Activated CD8-positive, alpha-beta memory T cell treated with anti-CD3 and anti-CD28 coated beads, Interleukin-2, amount 50 U/mL, for 1 hour (primary cell): Measurements from ENCODE around the gene ALDH4A1.

Experiments
- DNase-seq: peaks from one replicate; pipeline ENCODE4 v3.0.0-alpha.2; 2020; ENCODE audit errors: extremely low read depth

ALDH4A1 gene

GRCh38 chr1:18939398-18940302, 37.3 kb upstream of the ALDH4A1 start:
- DNase-seq: no peak

- DNase-seq: no peak
Measured at GRCh38 chr1:18938707-18939070, 36.3 kb upstream of the ALDH4A1 start.

DNA sequence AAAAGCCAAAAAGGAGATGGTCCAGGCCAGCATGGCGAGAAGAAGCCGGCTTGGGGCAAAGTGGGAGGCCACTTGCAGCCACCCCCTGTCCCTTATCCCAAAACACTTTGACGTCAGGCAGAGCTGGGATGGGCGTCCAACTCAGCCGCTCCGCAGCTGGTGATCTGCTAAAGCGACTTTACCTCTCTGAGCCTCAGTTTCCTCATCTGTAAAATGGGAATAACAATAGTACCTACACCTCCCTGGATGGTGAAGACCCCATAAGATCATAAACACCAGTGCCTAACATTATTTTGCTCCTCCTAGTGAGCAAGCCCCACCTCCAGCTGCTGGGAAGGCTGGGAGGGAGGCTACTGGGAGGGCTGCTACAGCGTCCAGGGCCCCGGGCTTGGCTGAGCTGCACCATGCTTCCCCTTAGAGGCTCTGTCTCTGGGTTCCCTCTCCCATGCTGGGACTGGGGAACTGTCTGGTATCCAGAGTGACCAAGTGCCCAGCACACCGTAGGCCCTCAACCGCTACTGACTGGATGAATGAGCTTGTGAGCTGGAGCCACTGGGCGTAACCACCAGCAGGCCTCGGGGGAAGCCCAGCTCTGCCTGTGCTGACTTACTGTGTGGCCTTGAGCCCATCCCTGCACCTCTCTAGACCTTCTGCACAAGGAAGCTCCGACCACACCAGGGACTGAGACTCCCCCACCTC, 35.8 kb upstream of the ALDH4A1 start:
- no peak for DNase-seq

GRCh38 chr1:18937539-18937938, 35.2 kb upstream of the ALDH4A1 start:
- DNase-seq: no peak

GRCh38 chr1:18936814-18937481, 34.6 kb upstream of the ALDH4A1 start:
- DNase-seq: no peak

GRCh38 chr1:18936471-18936813, 34.1 kb upstream of the ALDH4A1 start:
- DNase-seq: no peak

DNA sequence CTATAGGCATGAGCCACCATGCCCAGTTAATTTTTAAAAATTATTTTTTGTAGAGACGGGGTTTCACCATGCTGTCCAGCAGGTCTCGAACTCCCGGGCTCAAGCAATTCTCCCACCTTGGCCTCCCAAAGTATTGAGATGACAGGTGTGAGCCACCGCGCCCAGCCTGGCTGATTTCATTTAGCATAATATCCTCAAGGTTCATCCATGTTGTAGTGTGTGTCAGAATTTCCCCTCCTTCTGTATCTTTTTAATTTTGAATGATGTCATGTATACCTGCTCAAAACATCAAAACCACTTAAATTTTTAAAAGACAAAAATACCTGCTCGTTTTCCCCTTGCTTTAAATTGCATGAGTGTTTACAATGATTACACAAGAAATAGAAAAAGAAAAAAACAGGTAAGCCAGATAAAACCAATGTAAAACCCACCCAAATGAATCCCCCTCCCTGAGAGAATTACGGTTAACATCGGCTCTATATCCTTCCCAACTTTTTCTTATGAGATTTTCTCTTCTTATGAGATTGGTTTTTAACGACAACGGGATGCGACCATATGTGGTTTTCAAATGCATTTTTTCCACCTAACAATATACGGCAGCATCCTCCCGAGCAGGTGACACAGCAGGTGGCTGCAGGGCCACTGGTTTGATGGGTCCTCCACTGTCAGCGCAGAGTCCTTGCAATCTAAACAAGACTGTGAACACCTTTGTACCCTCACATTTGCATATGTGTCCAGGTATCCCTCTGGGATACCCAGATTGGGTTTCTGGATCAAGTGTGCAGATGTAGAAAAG, 32.0 kb upstream of the ALDH4A1 start:
- no peak for DNase-seq

DNA sequence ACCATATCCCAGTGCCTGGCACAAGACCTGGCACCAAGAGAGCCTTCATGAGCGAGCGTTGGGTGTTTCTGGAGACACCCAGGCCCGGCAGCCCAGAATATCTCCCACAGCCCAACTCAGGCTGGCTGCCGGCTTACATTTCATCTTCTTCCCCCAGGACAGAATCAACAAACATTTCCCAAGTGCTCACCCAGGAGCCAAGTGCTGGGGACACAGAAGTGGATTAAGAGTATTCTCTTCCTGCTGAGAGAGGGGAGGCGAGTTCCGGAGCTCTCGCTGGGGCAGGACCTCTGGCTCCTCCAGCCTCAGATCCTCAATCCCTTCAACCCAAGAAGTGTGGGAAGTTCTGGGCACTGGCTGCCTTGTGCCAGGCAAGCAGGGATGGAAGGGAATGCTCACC, 30.5 kb upstream of the ALDH4A1 start:
- no peak for DNase-seq

DNA sequence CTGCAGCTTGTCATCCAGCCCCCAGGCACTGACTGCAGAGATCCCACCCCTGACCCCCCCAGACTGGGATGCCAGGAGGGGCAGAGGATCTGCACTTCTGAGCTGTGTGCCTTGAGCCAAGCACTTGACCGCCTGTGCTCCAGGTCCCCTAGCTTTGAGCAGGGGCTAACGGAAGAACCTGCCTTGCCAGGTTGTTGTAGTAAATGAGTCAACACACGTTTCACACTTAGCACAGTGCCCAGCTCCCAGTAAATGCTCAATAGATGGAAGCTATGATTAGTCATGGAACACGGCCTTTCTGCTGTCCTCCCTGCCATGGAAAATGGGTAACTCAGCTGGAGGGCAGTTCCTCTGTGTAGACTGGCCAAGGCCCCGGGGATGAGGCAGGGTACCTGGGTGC, 30.0 kb upstream of the ALDH4A1 start:
- DNase-seq: no peak

GRCh38 chr1:18931730-18932129, 29.4 kb upstream of the ALDH4A1 start:
- no peak for DNase-seq

DNA sequence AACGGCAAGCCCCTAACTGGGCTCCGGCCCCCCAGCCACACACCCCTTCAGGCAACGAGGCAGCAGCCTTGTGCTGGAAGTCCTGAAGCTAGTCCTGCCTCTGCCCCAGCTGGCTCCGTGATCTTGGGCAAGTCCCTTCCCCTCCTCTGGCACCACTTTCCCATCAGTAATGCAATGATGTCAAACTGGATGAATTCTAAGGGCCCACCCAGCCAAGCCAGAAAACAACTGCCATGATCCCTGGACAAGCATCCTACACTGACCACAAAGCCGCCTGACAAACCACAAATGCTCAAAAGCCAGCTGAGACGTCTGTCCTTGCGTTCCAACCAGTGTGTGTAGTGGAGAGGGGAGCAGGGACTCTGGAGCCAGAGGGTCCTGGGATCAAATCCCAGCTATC, 27.3 kb upstream of the ALDH4A1 start:
- DNase-seq: no peak

GRCh38 chr1:18928985-18929384, 26.6 kb upstream of the ALDH4A1 start:
- DNase-seq: no peak

DNA sequence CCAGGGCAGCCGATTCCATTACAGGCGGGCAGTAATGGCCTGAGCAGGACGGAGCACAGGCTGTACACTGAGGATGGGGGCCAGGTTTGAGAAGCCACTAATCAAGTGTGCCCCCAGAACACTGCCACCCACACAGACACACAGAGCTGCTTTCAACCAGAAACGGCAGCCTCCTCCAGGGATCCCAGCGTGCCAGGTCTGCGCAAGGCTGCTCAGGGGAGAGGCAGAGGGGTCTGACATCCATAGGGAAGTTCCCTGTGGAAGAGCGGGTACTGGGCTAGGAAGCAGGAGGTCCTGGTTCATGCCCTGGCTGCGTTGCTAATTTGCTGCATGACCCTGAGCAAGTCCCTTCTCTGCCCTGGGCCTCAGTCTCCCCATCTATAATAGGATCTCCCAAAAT, 26.1 kb upstream of the ALDH4A1 start:
- DNase-seq: no peak

- DNase-seq: no peak
Measured at GRCh38 chr1:18927654-18928272, 25.4 kb upstream of the ALDH4A1 start.

GRCh38 chr1:18927082-18927653, 24.8 kb upstream of the ALDH4A1 start:
- DNase-seq: no peak

- peak; percentile 74 for DNase-seq
Measured at GRCh38 chr1:18926315-18927081, 24.1 kb upstream of the ALDH4A1 start.

DNA sequence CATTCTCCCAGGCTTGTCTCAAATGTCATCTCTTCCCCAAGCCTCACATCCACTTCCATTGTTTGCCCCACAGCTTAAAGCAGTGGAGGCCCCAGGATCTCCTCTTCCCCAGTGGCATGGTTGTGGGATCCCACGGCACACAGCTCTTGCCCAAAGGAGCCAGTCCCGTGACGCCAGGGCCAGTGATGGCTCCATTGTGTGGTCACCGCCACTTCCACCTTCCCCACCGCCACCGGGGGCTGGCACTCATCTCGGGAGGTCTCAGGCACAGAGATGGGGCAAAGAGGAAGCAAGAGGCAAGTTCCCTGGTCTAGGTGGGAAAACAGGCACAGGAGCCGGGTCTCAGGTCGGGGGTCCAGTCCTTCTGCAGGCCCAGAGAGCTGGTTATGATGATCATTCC, 22.9 kb upstream of the ALDH4A1 start:
- DNase-seq: no peak

DNA sequence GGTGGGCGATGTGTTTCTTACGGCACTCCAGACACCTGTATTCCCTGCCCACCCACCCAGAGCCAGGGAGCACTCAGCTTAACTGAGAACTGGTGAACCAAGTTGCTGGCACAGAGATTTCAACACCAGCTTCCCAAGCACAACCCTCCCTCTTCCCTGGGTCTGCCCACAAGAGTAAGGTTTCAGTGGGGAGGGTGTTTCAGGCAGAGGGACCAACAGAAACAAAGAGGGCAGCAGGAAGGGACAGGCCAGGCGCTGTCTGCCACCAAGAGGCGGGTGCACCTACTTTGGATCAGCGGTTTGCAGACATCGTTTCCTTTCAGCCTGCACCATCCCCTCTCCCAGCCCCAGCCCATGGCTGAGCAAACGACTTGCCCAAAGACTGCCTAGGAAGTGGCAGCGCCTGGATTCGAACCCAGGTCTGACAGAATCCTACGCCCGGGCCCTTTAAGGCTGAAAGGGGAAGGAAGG, 21.9 kb upstream of the ALDH4A1 start:
- DNase-seq: no peak

DNA sequence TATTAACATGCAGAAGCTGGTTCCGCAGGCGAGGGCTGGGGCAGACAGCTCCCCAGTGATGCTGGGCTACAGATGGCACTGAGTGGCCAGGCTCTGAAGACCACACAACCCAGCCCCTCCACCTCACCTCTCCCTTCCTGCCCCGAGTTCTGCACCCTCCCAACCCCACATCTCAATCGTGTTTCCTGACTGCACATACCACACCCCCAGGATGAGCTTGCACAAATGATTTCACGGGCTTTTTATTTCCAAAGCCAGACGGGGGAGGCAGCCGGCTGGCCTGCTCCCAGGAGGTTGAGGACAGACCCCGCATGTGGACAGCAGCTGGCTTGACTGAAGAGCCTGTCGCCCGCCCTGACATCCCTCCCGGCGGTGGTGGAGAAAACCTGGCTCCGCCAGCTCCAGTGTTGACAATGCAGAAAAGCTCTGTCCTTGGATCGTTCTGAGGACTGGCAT, 21.4 kb upstream of the ALDH4A1 start:
- DNase-seq: no peak
